ENCODE results near the gene EIF3M. TPM values are rescaled to one million over a fixed set of nuclear protein-coding genes. Genes with fewer than 3 reads are reported as not detected.
"Not testable (repeated sequence)": the region's sequence is repeated elsewhere in the genome, so short reads cannot be mapped to it uniquely, and the experiment has no call there.

EIF3M gene
- total and polyA plus RNA-seq, 2 donors (not counting 3 experiments of a cell fraction or from before 2014, with no cell fraction given), result 229 to 243 TPM

GRCh38 chr11:32606220-32606619 is 22.6 kb downstream of the EIF3M start:
- Histone ChIP-seq H3K4me3 (replicated peaks in 1 of 3; ENCODE audit: insufficient read depth in 1 of 3, low read depth in 1 of 3, low read length in 3 of 3) (no peak overlapping the region), H3K27me3 (ENCODE audit: control insufficient read depth in 2 of 2, insufficient read depth in 2 of 2, low read length in 2 of 2) (no peaks in the 10 kb centered on the region), H3K4me2 (ENCODE audit: insufficient read depth, low read length) (no peak overlapping the region), H3K36me3 (ENCODE audit: control insufficient read depth in 2 of 2, extremely low read depth in 1 of 2, insufficient read depth in 2 of 2, low read length in 2 of 2) (peaks cover 0 to 3% of the 10 kb centered on the region in 2 experiments), H4K20me1 (replicated peaks; ENCODE audit: control insufficient read depth, extremely low read depth, insufficient read depth, low read length) (no peaks in the 10 kb centered on the region), H3K9ac (replicated peaks; ENCODE audit: extremely low read depth, insufficient read depth, low read length) (no peak overlapping the region), H3K79me2 (ENCODE audit: control insufficient read depth, insufficient read depth, low read length) (no peaks in the 10 kb centered on the region), H3K27ac (ENCODE audit: insufficient read depth, low read depth, low read length) (no peak overlapping the region), H3K9me1 (replicated peaks; ENCODE audit: control insufficient read depth, extremely low read depth, insufficient read depth, low read length) (no peaks in the 10 kb centered on the region), H3K4me1 (ENCODE audit: control insufficient read depth, extremely low read depth, insufficient read depth, low read length) (peaks cover 6% of the 10 kb centered on the region), H3K9me3 (replicated peaks; ENCODE audit: control insufficient read depth, insufficient read depth, low read length) (no peaks in the 10 kb centered on the region), H2AFZ (ENCODE audit: low read depth, low read length) (no peak overlapping the region)
- BruUV-seq (replicated peaks), result no TSS peak
- dilution Hi-C loops (cut with MboI; ENCODE audit: extremely low pct_ligation_motif_present, low sequenced_read_pairs) (no loop called here), intact Hi-C loops (cut with micrococcal nuclease) (loop anchor here (10.0 kb wide), 1 partner anchor 791 kb away; the partner anchor contains the start of gene PAX6)
- CTCF ChIA-PET, result no interaction called here
- POLR2A ChIA-PET, result no interaction called here
- DNase-seq (ENCODE audit: low read depth, low spot score), result no peak
- no peak for FAIRE-seq
- TF ChIP-seq GATA2 (IDR thresholded peaks at IDR 0.05; ENCODE audit: insufficient read depth, insufficient read length, low read depth, low read length) (no peak), EZH2 (IDR thresholded peaks at IDR 0.05; ENCODE audit: borderline replicate concordance, low read depth, low read length, severe bottlenecking) (no peak), MAX (IDR thresholded peaks at IDR 0.05; ENCODE audit: insufficient read depth, insufficient read length) (no peak), POLR2A (IDR thresholded peaks at IDR 0.05; ENCODE audit: low read depth, low read length) (no peak), CTCF (IDR thresholded peaks at IDR 0.05; ENCODE audit: extremely low read depth in 1 of 2, insufficient read depth in 1 of 2, low read depth in 1 of 2, low read length in 2 of 2) (no peak), FOS (IDR thresholded peaks at IDR 0.05; ENCODE audit: borderline replicate concordance, insufficient read depth, low read length) (no peak), JUN (IDR thresholded peaks at IDR 0.05; ENCODE audit: borderline replicate concordance, insufficient read depth, insufficient read length, low read depth) (no peak), POLR2AphosphoS5 (IDR thresholded peaks at IDR 0.05; ENCODE audit: insufficient read depth, low read depth, low read length) (no peak), MYC (IDR thresholded peaks at IDR 0.05; ENCODE audit: low read depth, low read length) (no peak)

DNA sequence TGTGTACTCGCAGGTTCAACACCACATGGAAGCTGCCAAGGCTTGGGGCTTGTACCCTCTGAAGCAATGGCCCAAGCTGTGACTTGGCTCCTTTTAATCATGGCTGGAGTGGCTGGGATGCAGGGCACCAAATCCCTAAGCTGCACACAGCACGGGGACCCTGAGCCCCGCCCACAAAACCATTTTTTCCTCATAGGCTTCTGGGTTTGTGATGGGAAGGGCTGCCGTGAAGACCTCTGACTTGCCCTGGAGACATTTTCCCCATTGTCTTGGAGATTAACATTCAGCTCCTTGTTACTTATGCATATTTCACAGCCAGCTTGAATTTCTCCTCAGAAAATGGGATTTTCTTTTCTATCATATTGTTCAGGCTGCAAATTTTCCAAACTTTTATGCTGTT is 25.2 kb downstream of the EIF3M start:
- H3K79me2 ChIP-seq (ENCODE audit: control insufficient read depth, insufficient read depth, low read length); H2AFZ ChIP-seq (ENCODE audit: low read depth, low read length); dilution Hi-C loops (cut with MboI; ENCODE audit: extremely low pct_ligation_motif_present, low sequenced_read_pairs); DNase-seq (ENCODE audit: low read depth, low spot score); H3K4me2 ChIP-seq (ENCODE audit: insufficient read depth, low read length); H3K9me3 ChIP-seq (replicated peaks; ENCODE audit: control insufficient read depth, insufficient read depth, low read length); H3K9ac ChIP-seq (replicated peaks; ENCODE audit: extremely low read depth, insufficient read depth, low read length); H3K27me3 ChIP-seq (ENCODE audit: control insufficient read depth in 2 of 2, insufficient read depth in 2 of 2, low read length in 2 of 2); H3K4me3 ChIP-seq (replicated peaks in 1 of 3; ENCODE audit: insufficient read depth in 1 of 3, low read depth in 1 of 3, low read length in 3 of 3); H4K20me1 ChIP-seq (replicated peaks; ENCODE audit: control insufficient read depth, extremely low read depth, insufficient read depth, low read length); H3K27ac ChIP-seq (ENCODE audit: insufficient read depth, low read depth, low read length); H3K4me1 ChIP-seq (ENCODE audit: control insufficient read depth, extremely low read depth, insufficient read depth, low read length); CTCF ChIA-PET; FAIRE-seq; BruUV-seq (replicated peaks); H3K36me3 ChIP-seq (ENCODE audit: control insufficient read depth in 2 of 2, extremely low read depth in 1 of 2, insufficient read depth in 2 of 2, low read length in 2 of 2); POLR2A ChIA-PET; H3K9me1 ChIP-seq (replicated peaks; ENCODE audit: control insufficient read depth, extremely low read depth, insufficient read depth, low read length): not testable (repeated sequence)
- intact Hi-C loops (cut with micrococcal nuclease), result loop anchor here (10.0 kb wide), 1 partner anchor 794 kb away; the partner anchor contains the start of gene PAX6

All from endothelial cell of umbilical vein (primary cell).